CD4-positive, alpha-beta T cell treated with Interleukin-15 for 1 hour (primary cell): ENCODE measurements around the gene ADAMTS14.

Source experiments
- DNase-seq: peaks from one replicate; pipeline ENCODE4 v3.0.0-alpha.2; 2020

Gene ADAMTS14

GRCh38 chr10:70733051-70733450 is 60.7 kb downstream of the ADAMTS14 start:
- DNase-seq, result no peak

DNA sequence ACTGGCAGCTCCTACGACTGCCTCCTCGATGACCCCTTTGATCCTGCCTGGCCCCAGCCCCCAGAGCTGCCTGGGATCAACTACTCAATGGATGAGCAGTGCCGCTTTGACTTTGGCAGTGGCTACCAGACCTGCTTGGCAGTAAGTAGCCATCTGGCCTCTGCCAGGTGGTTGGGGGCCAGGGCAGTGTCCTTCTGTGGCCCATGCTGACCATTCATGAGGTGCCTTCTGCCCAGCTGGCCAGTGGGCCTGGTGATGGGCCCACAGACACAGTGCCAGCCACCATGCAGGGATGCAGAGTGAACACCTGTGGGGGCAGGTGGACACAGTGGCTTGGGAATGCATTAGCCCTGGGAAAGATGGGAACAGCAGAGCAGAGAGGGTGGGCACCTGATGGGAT is 62.9 kb downstream of the ADAMTS14 start:
- DNase-seq, result no peak

DNA sequence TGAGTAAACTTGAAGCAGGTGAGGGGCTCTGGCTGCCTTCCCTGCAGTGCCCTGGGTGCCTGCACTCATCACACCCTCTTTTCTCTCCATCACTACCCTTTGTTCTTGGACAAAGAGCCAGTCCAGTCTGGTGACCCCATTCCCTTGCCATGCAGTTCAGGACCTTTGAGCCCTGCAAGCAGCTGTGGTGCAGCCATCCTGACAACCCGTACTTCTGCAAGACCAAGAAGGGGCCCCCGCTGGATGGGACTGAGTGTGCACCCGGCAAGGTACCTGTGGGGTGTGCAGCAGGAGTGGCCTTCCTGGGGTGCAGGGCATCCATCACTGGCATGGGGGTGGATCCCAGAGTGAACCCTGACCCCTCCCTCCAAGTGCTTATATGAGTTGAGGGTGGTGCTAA is 64.2 kb downstream of the ADAMTS14 start:
- no peak for DNase-seq

DNA sequence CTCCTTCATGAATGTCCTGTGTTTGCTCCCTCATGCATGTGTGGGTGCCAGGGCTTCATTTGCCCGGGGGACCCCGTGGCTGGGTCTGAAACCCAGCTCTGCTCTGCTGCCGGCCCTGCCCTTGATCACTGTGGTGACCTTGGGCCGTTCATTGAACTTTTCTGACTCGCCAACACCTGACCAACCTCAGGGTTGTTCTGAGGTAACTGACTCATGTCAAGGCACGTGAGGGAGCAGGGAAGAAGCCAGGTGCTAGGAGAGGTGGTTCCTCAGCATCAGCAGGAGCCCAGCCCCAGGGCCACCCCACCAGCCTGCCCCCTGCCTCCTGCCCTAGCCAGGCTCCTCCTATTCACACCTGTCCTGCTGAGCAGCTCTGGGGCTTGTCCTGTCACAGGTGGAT is 64.9 kb downstream of the ADAMTS14 start:
- no peak for DNase-seq

DNA sequence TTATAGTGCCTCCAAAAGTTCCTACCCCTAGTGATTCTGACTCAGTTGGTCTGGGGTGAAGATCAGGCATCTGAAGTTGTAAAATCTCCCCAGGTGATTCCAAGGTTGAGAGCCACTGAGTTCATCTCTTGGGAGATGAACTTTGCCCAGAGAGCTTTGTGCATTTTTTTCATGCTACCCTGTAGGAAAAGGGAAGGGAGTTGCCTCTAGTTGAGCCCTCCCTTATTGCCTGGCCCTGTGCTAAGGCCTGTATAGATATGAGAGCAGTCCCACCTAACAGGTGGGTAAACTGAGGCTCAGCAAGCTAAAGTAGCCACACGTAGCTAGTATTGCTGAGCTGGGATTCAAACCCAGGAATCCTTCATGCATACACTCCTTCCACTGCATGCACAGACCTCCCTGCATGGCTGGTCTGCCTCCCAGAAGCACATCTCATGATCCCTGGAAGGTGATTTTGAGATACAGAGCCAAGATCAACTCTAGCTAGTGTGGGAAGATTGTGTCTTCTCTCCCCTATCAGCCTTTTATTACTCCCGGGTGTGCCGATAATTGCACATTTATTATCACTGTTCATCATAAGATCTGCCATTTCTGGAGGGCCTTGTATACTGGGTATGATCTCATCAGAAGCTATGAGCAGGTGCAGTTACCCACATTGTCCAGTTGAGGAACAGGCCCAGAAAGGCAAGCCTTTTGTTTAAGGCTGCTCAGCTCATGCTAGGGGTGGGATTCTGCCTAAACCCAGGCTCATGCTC is 65.9 kb downstream of the ADAMTS14 start:
- no peak for DNase-seq

- DNase-seq, result no peak
Measured at GRCh38 chr10:70738761-70739121, 66.4 kb downstream of the ADAMTS14 start.

DNA sequence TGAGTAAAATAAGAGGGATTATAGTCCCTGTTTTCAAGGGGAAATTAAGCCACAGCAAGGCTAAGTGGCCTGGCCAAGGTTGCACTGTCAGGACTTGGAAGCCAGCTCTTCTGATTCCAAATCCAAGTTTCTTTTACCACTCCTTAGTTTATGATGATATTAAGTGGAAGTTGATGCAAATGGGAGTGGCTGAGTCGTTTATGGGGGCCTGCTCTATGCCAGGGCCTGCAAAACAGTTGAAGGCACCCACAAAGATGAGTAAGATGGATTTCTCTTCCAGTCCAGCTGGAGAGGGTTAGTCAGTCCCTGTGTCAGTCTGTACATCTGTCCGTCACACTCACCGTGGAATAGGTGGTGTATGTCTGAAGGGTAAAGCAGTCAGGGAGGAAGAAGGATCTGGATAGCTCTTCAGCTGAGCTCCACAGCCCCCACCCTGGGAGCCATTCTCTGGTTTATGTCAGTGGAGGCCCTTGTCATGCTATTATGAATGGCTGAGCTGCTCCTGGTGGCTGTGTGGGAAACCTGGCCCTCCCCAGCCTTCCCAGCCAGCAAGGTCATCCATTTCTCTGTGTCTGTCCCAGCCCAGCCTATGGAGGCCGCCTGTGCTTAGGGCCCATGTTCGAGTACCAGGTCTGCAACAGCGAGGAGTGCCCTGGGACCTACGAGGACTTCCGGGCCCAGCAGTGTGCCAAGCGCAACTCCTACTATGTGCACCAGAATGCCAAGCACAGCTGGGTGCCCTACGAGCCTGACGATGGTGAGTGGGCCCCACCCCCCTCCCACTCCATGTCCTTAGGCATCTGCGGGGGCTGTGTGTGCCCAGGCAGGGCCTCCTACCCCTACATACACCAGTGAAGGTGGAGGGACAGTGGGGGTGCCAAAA is 68.3 kb downstream of the ADAMTS14 start:
- DNase-seq, result no peak

DNA sequence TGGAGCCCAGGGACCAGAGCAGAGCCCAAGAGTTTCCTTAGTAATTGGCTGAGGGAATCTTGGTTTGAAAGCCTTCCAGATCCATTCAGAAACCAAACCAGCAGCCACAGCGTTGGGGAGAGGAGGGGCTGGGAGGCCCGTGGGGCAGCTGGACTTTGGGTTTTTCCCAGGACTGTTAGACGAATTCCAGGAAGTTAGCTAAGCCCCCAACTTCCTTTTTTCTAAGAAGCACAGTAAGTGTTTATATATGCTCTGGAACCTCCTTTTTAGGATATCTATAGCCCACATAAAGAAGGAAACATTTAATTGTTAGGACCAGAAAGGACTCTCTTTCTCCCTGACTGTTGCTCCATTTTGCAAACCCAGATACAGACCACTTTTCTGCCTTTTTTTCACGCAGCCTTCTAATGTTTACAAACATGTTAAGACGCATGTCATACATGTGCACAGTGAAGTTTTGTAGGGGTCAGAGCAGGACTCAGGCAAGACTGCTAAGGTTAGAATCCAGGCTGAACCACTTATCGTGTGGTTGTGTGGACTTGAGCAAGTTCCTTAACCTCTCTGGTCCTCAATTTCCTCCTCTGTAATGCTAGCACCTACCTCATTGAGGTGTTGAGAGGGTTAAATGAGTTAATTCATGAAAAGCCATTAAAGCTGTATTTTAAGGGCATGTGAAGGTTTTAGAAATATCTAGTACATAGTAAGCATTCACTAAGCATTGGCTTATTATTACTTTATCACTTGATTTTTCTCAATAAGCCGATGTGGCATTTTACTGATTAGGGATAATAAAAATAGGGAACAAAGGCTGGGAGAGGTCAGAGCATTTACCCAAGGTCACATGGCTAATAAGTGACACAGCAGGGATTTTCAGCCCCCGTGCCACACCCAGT is 70.5 kb downstream of the ADAMTS14 start:
- DNase-seq, result no peak

DNA sequence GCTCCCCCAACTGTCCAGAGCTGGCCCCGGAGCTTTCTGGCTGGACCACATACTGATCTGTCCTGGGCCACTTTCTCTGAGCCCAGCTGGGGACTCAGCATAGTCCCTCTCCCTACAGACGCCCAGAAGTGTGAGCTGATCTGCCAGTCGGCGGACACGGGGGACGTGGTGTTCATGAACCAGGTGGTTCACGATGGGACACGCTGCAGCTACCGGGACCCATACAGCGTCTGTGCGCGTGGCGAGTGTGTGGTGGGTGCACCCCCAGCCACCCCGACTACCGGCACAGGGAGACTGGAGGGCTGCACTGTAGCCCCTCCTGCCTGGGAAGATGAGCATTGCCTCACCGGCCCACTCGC is 71.1 kb downstream of the ADAMTS14 start:
- no peak for DNase-seq

- no peak for DNase-seq
Measured at GRCh38 chr10:70743879-70744278, 71.6 kb downstream of the ADAMTS14 start.

DNA sequence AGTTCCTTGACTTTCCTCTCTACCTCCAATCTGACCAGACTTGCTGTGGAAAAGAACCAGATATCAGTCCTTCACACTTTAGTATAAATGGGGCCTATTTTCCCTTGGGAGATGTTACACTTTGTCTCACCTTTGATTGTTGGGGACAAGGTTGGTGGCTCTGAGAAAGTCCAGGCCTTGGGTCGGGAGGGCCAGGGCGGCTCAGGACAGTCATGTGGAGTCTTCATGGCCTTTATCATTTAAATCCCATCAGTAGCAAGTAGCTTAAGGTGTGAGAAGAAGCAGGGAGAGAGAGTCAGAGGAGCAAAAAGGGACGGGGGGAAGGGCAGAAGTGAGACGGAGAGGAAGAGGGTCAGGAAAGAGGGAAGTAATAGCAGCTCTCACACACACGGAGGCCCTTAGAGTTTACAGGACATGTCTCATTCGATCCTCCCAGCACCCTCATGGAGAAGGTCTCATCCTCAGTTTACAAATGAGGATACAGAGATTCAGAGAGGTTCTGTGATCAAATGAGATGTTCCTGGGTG is 72.4 kb downstream of the ADAMTS14 start:
- no peak for DNase-seq

- DNase-seq, result no peak
Measured at GRCh38 chr10:70745555-70745954, 73.2 kb downstream of the ADAMTS14 start.

DNA sequence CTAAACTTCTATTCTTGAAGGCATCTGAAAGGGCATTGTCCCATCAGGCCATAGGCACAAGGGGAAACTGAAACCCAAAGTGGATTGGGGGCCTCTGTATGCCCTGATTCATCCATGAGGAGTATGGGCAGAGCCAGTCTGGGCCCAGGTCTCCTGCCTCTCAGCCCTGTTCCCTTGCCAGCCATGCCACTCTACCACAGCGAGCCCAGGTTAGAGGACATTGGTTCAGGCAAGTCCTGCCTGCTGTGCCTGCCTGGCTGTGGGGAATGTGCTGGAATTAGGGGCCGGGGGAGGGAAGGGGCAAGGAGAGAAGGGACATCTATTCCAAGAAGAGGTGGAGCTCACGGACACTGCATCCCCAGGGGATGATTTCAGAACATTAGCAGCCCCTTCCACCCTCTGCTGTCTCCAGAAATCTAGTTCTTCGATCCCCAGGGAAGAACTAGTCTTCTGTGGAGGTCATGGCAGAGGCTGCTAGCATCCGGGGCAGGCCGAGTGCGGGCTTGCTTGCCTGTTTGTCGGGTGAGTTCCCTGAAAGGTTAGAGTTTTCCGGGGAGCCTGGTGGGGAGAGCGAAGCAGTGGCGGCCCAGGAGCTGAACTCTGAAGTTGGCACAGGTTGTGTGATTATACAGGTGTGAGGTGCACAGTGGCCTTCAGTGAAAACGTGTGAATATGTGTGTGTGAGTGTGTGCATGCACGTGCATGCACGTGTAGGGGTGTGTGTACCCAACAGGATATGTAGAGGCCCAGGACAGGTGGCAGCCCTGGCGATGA is 75.1 kb downstream of the ADAMTS14 start:
- no peak for DNase-seq

DNA sequence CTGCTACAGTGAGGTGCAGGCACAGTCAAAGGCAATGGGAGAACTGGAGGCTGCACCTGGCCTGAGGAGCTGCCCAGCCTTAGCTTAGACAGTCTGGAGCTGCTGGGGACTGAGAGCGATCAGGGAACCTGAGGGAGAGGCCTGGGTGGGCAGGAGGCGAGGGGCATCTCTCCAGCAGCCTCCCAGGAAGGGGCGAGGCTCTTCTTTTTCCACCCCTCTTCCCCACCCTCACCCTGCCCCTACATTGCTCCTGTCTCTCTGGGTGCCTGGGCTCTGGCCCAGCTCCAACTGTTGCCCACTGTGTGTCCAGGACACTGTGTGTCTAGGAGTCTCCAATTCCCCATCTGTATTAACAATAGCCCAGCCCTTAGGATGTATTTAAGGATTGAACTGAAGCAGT is 76.0 kb downstream of the ADAMTS14 start:
- no peak for DNase-seq

DNA sequence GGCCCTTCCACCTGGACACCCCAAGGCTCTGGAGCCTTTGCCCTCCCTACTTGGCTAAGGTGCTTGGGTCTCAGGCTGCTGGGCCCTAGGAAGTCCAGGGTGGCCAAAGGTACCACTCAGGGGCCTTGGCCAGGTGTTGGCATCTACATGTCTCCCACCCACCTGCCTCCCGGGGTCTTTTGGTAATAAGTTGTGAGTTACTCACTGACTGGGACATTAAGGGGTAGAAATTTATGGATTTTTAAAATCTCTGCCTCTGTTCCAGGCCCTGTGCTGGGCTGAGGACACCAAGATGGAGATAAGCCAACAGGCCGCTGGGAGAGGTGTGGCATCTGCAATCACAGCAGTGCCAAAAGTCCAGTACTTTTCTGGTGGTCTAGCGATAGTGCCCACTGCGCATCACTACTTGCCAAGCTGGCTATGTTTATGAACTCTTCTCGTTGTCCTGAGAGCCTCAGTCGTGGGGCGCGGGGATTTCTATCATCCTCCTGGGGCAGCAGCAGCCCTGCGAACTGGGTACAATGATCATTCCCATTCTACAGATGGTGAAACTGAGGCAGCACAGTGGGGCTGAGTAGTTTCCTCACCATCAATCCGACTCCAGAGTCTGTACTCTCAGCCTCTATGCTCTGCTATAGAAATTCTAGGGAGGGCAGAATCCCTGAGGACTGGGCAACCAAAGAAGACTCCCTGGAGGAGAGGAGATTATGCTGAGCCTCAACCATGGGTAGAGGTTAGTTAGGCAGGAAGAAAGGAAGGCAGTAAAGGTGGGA is 76.7 kb downstream of the ADAMTS14 start:
- no peak for DNase-seq

DNA sequence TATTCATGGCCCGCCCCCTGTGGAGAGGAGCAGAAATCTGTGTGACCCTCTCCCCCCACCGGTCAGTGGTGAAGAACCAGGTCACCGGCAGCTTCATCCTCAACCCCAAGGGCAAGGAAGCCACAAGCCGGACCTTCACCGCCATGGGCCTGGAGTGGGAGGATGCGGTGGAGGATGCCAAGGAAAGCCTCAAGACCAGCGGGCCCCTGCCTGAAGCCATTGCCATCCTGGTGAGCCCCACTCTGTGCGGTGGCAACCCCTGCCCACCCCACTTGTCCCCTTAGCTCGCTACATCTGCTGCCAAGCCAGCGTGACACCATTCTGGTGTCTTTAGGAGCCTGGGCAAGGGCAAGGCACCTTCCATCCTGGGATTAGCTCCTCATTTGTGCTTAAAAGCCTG is 77.5 kb downstream of the ADAMTS14 start:
- no peak for DNase-seq

DNA sequence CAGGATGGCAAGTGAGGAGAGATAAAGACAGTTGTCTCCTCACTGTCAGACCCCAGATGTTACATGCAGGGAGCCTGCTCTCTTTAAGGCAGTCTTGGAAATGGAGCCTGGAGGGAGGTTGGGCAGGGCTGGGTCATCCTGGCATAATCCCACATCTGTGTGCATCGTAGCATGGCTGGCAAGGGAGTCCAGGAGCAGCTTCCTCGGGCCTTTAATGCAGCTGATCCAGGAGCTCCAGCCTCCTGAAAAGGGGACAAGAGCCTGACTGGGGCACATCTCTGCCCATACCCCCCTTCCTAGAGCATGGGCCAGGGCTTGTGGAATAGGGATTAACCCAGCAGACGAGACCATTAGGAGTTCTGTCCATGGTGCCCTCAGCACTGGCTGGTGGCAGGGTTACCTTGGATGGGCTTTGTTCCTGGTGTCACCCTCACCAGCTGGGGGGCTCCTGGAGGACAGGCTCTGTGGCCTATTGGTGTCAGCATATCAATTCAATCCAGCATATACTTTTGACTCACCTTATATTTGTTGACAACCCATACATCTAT is 77.9 kb downstream of the ADAMTS14 start:
- DNase-seq, result no peak

- DNase-seq, result no peak
Measured at GRCh38 chr10:70751356-70751755, 79.0 kb downstream of the ADAMTS14 start.

- DNase-seq, result no peak
Measured at GRCh38 chr10:70751991-70752390, 79.7 kb downstream of the ADAMTS14 start.

- DNase-seq, result no peak
Measured at GRCh38 chr10:70752571-70752970, 80.3 kb downstream of the ADAMTS14 start.

DNA sequence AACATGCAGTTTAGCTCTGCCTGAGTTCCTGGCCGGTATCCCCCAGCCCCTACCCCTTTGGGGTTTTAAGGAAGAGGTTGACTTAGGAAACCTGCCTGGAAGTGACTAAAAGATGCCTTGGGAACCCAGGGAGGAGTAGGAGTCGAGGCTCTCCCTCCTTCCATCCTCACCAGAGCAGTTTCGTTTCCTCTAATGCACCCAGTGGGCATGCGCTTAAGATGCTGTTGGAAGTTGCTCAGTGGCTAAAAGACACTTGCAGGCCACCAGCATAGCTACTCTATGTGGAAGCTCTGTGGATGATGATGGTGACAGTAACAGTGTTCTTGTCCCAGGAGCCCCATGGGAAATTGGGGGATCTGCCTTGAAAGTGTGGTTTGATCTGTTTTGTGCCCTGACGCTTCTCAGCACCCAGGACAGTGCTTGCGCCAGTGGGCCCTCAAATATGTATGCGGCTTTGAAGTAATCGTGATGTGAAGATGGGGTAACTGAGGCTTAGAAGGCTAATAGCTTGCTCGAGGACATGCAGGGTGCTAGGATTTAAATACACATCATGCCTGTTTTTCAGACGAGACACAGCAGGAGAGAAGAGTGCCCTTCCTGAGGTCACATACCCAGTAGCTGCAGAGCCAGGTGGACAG is 80.8 kb downstream of the ADAMTS14 start:
- no peak for DNase-seq
